GF-D8 (cell line): Measurements from ENCODE around the gene CNTN4.

Experiments used
- DNase-seq: peaks from one replicate; lab custom pipeline; 2025; lab: John Stamatoyannopoulos, UW

The CNTN4 gene

DNA sequence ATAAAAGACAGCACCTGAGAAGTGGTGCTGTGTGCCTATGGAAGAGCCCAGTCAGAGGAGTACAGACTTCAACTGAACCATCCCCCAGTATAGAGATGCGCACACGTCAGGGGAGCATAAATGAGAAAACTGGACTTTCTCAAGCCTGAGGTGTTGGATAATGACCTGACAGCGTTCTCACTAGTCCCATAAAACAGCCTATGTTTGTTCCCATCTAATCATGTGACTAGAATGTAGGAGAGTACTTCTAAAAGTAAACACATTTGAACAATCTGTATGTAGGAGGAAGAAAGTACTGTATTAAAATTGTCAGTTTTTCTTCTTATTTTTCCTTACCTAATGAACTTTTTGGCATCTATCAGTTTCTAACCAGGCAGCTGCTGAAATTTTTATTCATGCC is 498.9 kb downstream of the CNTN4 start:
- no peak for DNase-seq

DNA sequence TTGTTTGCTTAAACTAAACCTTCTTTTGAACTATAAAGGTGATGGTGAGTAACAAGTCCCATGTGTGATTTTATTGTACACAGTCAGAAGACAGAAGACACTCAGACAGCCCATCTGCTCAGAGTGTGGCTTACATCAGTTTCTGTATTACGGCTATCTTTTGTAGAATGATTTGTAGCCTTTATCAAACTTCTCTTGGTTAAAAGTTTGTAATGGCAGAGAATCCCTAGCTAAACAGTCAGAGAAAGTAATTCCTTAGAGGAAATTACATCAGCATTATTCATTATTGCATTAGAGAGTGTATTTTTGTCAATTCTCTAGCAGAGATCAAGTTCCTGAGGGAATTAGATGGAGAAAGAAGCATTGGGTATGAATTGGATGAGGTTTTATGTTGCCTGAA is 500.8 kb downstream of the CNTN4 start:
- no peak for DNase-seq

DNA sequence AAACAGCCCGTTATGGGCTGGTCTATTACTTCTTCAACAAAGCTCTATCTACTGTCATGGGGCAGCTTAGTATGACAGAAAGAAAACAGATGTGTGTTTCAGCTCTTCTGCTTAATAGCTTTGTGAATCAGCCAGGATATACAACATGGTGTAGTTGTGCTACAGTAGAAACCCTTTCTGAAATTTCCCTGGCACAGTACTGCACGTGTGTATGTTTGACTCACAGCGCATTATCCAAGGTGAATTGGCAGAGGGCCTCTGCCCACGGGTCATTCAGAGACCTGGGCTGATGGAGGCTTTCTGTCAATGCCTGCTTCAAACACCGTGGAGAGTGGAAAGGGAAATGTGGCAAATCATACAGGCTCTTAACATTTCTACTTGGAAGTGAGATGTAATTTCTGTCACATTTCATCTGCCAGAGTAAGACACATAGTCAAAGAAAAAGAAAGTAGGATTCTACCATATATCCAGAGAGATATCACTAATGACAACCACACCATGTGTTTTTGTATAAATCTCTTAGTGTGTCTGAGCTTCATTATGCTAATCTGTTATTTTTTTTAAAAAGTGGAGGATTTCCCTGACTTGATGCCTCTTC is 505.1 kb downstream of the CNTN4 start:
- no peak for DNase-seq

DNA sequence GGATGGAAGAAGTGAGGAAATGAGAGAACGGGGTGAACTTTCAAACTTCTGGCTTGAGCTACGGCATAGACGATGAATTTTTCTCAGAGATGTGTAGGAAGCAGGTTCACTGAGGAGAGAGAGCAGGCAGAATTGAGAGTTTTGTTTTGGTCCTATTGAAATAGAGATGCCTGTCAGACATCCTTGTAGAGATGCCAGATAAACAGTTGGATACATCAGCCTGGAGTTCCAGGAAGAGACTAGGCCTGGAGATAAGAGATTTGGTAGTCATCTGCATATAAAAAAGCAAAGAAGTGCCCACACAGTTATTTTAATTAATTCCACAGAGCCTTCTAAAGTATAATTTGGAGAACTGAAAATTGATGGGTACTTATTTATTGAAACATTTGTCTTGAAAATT is 515.9 kb downstream of the CNTN4 start:
- no peak for DNase-seq

DNA sequence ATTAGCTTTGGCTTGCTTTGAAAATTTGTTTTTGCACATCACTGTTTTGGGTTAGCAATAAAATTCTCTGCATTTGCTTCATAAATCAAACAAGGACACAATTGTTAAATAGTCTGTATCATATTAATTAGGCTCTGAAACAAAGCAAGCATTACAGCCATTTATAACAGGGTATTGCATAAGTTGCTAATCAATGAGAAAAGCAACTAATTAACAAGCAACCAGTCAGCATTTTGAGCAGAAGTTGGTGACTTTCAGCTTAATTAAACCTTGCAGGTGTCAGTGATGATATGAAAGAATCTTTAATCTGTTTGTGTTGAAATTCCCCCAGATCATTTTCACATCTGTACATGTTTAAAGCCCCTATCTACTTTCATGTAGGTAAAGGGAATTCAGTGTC is 516.4 kb downstream of the CNTN4 start:
- no peak for DNase-seq

DNA sequence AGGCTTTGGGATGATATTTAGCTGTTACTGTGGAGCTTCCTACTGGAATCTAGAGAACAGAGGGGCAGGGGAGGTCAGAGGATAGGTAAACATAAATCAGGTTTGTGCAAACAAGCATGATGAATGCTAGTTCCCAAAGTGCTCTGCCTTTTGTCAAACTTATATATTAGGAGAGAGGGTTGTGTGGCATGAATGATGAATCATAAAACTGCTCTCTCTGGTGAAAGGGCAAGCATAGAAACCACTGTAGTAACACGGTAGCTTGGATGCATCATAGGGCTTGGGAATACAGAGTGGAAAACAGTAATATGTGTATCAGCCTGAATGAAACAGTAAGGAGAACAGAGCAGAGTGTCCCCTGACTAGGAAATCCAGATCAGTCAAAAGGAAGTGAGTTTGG is 524.8 kb downstream of the CNTN4 start:
- no peak for DNase-seq

DNA sequence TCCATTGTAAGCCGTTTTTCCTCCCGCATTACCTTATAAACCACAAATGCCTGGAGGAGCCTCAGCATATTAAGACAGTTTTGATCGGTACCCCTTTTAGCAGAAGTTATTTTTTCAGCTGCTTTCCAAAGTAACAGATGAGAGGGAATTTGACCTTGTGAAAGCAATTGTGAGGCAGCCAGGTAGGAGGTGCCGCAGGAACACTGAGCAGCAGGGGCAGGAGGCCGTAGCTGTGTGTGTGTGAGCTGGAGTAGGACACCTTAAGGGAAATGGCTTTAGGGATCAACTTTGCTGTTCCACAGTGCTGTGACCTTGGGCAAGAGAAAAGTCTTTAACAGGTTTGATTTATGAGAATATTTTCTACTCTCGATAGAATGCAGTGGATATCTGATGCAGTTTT is 529.5 kb downstream of the CNTN4 start:
- no peak for DNase-seq

DNA sequence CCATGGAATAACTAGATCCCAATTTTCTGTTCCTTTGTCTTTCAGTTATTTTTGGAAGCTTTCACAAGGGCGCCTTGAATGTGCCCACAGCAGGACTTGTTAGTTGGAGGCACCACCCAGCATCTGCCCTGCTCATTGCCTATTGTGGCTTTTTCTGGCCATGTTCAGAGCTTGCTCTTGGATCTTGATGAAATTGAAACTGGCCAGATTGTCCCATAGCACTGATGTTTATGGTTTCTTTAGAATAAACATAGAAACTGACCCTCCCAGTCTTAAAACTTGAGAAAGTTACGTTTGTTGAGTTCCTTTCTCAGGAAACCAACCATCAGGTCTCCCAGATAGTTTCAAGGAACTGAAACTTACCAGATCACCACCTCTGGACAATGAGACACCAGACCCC is 536.8 kb downstream of the CNTN4 start:
- DNase-seq, result no peak

DNA sequence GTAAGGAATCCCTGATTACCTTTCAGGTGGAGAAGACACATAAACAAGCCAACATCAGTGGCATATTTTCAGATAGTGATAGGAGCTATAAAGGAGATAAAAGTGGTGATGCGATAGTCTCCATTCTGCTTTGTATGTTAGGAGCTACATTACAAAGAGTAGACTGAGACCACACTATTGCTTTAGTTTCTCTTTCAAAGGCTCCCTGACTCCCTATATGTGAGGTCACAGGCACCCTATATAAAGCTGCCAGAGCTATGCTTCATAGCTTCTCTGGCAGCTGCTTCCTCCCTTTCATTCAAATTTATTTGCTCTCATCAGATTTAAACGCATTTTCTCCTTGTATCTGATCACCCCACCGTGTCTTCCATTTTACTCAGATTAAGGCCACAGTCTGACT is 544.9 kb downstream of the CNTN4 start:
- no peak for DNase-seq

DNA sequence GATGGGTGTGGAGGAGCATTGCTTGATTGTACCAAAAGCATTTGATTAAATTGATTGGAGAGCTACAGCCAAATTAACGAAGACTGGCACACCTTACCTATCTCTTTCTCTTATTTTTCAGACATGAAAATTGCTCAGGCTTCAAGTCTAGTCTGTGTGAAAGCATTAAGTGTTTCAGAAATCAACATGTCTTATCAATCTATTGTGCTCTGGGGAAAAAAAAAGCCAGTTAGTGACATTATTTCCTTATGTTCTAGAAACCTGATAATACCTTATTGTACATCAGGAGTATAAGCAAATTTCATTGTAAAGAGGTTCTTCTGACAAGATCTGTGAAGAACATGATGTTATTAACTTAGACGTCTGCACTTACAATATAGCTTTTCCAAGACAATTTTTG is 546.3 kb downstream of the CNTN4 start:
- no peak for DNase-seq

DNA sequence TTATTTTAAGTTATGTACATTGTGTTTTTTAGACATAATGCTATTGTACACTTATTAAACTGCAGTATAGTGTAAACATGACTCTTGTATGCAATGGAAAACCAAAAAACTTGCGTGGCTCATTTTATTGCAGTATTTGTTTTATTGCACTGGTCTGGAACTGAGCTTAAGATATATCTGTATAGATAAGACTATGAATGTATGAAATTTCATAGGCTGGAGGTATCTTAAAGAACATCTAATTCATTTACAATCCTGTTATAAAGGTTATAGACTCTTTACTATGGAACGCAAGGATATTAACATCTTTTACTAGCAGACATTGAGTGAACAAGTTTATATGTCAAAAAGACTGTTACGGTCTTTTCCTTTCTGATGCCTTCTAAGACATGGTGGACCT is 552.1 kb downstream of the CNTN4 start:
- no peak for DNase-seq

DNA sequence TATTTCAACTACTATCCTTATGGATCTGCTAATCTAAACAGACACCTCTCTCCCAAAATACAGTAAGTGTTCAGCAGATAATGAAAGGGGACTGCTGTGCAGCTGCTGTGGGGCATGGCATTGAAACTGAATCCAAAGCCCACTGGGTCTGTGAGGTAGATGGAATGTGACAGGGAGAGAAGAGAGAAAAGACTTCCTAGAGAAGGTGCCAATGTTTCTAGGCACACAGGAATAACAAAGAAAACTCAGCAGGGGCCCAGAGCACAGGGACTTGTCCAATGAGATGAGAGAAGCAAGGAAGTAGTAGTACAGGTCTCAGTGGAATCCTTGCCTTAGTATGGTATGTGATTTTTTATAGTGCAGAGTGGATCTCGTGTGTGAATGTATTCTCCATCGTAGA is 553.7 kb downstream of the CNTN4 start:
- DNase-seq, result no peak

DNA sequence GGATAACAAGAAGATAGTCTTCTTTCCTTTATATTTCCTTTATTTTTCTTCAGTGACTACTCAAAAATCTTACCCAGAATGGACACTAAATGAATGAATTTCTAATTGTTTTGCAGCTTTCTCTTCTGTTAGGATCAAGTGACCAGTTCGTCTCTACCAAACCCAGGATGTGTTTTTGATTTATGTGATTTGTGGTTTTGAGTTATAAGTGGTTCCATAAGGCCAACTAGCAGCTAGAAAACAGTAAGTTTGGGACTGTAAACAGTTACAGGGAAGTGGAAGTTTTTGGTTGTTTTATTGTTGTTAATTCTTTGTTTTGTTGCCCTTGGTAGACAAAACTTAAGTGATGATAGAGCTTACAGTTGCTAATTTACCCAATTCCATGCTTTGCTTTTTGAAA is 555.0 kb downstream of the CNTN4 start:
- DNase-seq, result no peak

DNA sequence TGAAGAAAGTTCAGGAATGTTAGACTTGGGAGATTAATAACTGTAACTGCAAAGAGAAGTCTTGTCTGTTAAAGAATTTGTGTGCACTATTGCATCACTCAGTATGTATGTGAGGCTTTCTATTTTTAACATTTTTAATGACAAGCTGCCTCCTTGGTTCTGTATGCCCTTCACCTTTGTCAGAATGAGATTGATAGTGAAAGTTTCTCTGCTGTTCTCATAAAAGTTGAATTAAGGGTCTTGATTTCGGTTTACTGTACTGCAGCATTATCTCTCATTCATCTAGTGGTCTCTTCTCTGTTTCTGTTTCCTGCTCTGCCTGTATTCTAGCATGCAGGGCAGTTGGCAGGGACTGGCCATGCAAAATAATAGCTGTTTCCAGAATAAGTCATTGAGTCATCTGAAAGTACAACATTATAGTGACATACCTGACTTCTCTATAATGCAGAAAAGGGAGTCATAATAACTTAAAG is 556.6 kb downstream of the CNTN4 start:
- DNase-seq, result no peak

DNA sequence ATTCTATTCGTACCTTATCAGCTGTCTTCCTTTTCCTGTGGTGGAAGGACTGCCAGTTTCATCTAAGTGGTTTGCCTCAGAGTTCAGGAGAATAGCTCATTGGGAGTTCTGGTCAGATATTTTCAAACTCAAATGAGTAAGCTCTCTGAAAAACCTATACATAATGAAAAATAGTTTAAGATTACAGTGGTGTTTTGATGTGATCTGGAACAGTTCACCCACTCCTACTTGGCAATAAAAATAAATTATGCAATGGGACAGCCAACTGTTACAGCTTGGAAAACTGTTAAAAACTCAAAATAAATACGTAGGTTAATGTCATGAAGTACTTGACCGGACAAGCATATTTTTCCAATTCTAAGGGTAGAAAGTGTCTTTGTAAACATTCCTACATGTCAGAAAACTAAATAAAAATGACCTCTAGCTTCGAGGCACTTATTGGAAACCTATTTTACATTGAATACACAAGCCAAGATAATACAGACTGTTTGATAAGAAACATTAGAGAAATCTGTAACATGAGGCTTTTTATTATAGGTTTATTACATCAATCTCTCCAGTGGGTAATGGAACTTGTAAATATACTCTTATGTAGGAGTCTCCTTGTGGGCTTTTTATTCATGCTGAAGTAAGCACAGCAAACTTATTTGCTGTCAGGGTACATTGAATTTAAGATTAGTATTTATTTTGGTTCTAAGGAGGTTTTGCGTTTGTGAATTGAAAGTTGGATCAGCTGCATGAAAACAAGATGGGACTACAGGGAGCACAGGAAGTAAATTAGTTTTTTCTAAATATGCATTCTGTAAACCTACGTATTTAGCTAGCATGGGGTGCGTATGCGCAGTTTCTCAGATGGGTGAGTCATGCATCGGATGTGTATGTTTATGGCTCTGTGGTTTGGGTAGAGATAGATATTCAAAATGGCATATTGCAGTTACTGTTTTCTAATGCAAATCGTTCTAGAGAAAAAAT is 558.4 kb downstream of the CNTN4 start:
- no peak for DNase-seq

DNA sequence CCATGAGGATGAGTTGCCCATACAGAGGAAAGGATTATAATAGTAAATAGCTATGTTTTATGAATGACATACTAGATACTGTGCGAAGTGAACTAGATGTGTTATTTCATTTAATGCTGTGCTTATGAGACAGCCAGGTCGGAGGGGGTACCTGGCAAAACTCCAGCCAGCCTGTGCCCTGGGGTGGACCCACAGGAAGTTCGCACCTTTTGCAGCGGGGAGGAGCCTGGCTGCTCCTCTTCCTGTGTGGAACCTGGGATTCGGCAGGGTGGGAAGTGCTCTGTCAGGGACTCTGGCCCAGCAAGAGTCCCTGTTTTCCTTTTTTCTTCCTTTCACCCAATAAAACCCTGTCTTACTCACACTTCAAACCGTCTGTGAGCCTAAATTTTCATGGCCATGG is 559.3 kb downstream of the CNTN4 start:
- DNase-seq, result no peak

DNA sequence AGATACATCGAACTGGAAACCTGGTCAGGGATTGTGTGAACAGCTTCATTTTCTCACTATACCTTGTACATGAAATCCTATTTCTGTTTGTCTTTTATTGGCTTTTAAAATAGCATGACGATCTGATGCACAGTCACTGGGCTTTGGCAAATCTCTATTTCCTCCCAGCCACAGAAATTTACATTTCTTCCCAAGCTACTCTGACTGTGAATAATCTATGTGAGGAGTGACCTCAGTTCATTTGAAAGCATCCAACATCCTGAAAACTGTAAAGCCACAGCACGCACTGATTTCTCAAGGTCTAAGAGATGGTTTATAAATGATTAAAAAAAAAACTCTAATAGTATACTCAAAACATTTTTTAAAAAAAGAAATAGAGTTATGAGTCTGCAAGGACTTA is 561.2 kb downstream of the CNTN4 start:
- DNase-seq, result no peak

DNA sequence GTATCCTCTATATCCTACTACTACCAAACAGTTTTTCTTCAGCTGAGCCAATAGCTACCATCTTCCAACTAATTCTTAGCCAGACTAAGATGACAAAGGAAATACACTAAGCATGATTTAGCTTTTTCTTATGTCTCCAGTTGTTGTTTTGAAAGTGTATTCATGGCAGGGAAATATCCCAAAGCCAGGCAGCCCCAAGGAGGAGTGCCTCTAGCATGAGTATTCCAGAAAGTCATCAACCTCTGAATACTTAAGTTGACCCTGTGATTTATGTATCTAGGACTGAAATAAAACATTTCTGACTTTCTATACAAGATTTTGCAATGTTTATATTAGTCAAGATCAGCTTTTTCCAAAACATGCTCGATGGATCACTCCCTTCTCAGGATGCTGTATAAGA is 562.4 kb downstream of the CNTN4 start:
- no peak for DNase-seq

DNA sequence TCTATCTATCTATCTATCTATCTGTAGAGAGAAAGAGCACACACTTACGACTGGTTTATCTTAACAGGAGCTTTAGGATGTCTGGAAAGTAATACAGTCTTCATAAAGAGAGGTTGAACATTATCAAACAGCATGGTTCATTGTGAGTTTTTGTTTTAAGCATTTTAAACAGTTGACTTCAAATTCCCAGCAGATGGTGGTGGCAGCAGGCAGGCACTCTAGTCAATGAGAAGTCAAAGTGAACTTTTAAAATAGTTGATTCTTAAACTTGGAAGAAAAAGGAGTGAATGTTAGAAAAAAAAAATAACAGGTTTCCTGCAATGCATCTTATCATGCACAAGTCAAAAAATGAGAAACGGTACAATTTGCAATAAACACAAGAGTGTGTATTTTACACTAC is 578.8 kb downstream of the CNTN4 start:
- no peak for DNase-seq

DNA sequence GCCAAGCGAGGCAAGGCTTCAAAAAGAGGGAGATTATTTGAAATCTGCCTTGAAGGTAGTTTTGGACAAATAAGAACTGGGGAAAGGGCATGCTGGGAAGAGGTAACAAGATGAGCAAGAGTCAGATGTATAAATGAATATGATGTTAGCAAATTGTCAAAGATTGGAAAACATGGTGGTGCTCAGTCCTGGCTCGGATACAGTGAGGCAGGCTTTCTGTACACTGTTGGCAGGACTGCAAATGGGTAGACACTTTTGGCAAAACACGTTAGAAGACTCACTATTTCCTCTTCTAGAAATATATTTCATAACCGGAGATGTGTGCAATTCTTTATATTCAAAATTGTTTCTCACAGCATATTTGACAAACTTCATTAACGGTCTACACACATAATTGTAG is 581.6 kb downstream of the CNTN4 start:
- no peak for DNase-seq

DNA sequence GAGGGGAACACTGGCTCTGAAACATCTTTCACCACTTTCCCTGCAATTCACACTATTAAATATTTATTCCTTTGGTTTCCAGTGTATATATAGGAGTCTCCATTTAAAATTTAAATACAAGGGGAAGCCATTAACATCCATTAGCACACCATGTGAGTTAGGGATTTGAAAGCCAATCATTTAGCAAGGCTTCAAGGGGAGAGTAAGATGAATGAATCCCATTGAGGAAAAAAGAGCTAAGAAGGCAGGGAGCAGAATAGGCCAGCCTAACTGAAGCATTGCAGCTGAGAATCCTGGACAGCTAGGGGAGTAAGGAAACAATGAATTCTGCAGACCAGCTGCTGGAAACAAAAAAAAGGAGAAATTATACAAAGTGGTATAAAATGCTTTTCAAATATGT is 585.4 kb downstream of the CNTN4 start:
- DNase-seq, result no peak

DNA sequence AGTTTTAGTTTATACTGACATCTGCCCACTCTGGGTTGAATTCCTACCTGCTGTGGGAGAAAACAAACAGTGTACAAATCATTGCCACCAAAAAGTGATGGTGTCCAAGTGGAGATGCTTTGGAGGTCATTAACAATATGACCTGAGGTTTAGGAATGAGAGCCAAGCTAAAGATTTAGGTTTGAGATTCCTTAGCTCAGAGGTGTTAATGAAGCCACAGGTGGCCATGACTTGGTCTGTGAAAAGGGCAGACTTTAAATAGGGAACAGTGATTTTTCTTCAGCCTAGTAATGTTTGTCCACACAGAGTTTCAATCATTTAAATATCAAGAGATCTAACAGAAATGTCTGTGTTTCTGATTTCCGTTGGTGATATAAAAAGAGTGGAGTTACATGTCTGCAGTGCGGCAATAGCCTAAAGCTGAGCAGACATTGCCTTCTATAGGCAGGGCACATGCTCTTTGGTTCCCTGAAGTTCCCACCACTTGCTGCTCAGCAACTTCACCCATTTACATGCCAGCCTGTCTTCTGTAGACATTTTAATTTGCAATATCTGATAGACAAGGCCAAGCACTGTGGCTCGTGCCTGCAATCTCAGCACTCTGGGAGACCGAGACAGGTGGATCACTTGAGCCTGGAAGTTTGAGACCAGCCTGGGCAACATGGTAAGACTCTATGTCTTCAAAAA is 588.3 kb downstream of the CNTN4 start:
- no peak for DNase-seq

DNA sequence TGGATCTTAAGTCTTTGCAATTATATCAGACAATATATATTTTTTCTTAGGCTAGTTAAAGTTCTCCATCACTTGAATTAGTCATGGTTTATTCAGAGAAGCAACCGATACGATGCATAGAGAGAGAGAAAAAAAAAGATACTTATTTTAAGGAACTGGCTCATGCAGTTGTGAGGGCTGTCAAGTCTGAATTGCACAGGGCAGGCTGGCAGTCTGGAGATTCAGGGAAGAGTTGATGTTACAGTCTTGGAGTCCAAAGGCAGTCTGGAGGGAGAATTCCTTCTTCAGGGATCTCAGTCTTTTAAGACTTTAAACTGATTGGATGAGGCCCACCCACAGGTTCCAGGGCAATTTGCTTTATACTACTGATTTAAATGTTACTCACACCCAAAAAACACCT is 598.9 kb downstream of the CNTN4 start:
- no peak for DNase-seq
